H1 (cell line): ENCODE data around the gene C22orf31. TPM values are rescaled to one million over a fixed set of nuclear protein-coding genes. Genes with fewer than 3 reads are reported as not detected.

Source experiments
- CTCF ChIA-PET: fragments of 300-600 bp; sonication (Branson Sonifier 250); formaldehyde crosslinking; loops from one replicate; lab custom pipeline; 2021; ENCODE audit not compliant: partially characterized antibody; lab: Charles Lee
- POLR2A ChIA-PET: fragments of 300-600 bp; sonication (Branson Sonifier 250); formaldehyde crosslinking; loops from one replicate; lab custom pipeline; 2021; ENCODE audit warnings: inconsistent platforms; ENCODE audit not compliant: partially characterized antibody; lab: Charles Lee
- DNase-seq, 2 experiments: peaks; one replicate each; pipeline versions ENCODE4 v3.0.0 to v3.0.0-alpha.2; 2010 to 2022; ENCODE audit warnings: low spot score in 2 of 2, low read depth in 1 of 2, mixed read lengths in 1 of 2
- FAIRE-seq: peaks from 2 replicates; lab custom pipeline; 2011; peaks lifted over from hg19 to GRCh38; lab: Jason Lieb, UNC
- H2AFZ ChIP-seq: 2 replicates; pipeline ENCODE4 v1.8.1; 2012; ENCODE audit warnings: low read length, inconsistent platforms
- H2AK5ac ChIP-seq: 2 replicates; pipeline ENCODE4 v1.6.1; 2013; ENCODE audit warnings: low read depth, low read length
- H2BK120ac ChIP-seq: replicated peaks from 2 replicates; pipeline ENCODE3; 2013; ENCODE audit warnings: low read depth, low read length, inconsistent platforms
- H2BK12ac ChIP-seq: 2 replicates; pipeline ENCODE4 v1.6.1; 2013; ENCODE audit warnings: low read depth, low read length
- H2BK15ac ChIP-seq: 2 replicates; pipeline ENCODE4 v1.6.1; 2013; ENCODE audit warnings: low read length
- H2BK20ac ChIP-seq: 2 replicates; pipeline ENCODE4 v1.6.1; 2013; ENCODE audit warnings: low read length
- H2BK5ac ChIP-seq: 2 replicates; pipeline ENCODE4 v1.6.1; 2013; ENCODE audit warnings: low read depth, low read length
- H3K14ac ChIP-seq: 2 replicates; pipeline ENCODE4 v1.6.1; 2013; ENCODE audit warnings: inconsistent platforms; ENCODE audit not compliant: insufficient read length
- H3K18ac ChIP-seq: 2 replicates; pipeline ENCODE4 v1.6.1; 2013; ENCODE audit warnings: low read length; ENCODE audit errors: extremely low read depth
- H3K23ac ChIP-seq: 2 replicates; pipeline ENCODE4 v1.6.1; 2013; ENCODE audit warnings: inconsistent platforms; ENCODE audit not compliant: insufficient read length
- H3K23me2 ChIP-seq: 2 replicates; pipeline ENCODE4 v1.6.1; 2013; ENCODE audit warnings: low read depth, low read length
- H3K27ac ChIP-seq: 2 replicates; pipeline ENCODE4 v1.6.1; 2011; ENCODE audit warnings: low read depth, low read length, inconsistent platforms
- H3K27me3 ChIP-seq, 4 experiments: replicated peaks in 1 of 4; 1 replicate in 1 of 4; 2 replicates in 3 of 4; pipeline versions ENCODE4 v1.6.1 to v1.8.1; 2011 to 2013; ENCODE audit warnings: low read length in 3 of 4, mild to moderate bottlenecking in 3 of 4, inconsistent platforms in 2 of 4, mixed read lengths in 2 of 4, moderate library complexity in 1 of 4; ENCODE audit not compliant: control insufficient read depth in 3 of 4, insufficient read depth in 3 of 4; ENCODE audit errors: extremely low read depth in 1 of 4
- H3K36me3 ChIP-seq, 4 experiments: 2 replicates each; pipeline versions ENCODE4 v1.6.1 to v1.8.1; 2011 to 2013; ENCODE audit warnings: mild to moderate bottlenecking in 4 of 4, low read length in 3 of 4, moderate library complexity in 2 of 4, control low read depth in 1 of 4, inconsistent platforms in 1 of 4; ENCODE audit not compliant: insufficient read depth in 4 of 4, control insufficient read depth in 2 of 4
- H3K4ac ChIP-seq: replicated peaks from 2 replicates; pipeline ENCODE3; 2013; ENCODE audit warnings: low read length, low read depth, mixed read lengths, inconsistent platforms; ENCODE audit not compliant: insufficient read length
- H3K4me1 ChIP-seq, 4 experiments: replicated peaks in 1 of 4; 1 replicate in 1 of 4; 2 replicates in 3 of 4; pipeline versions ENCODE4 v1.6.1 to v1.8.1; 2011 to 2013; ENCODE audit warnings: low read length in 3 of 4, inconsistent platforms in 2 of 4, mixed read lengths in 1 of 4; ENCODE audit not compliant: insufficient read depth in 4 of 4, control insufficient read depth in 3 of 4
- H3K4me2 ChIP-seq, 2 experiments: 2 replicates each; pipeline versions ENCODE4 v1.6.1 to v1.8.1; 2011 to 2013; ENCODE audit warnings: low read depth in 2 of 2, low read length in 2 of 2, control low read depth in 1 of 2, inconsistent platforms in 1 of 2, mild to moderate bottlenecking in 1 of 2; ENCODE audit not compliant: insufficient read depth in 1 of 2
- H3K4me3 ChIP-seq, 4 experiments: fragments of 200-600, 300-600 bp in 1 of 4; sonication (generic), shearing (Covaris generic), sonication (Bioruptor Twin) in 1 of 4; 2 replicates each; pipeline versions ENCODE4 v1.5.1 to v1.8.1; 2011 to 2016; ENCODE audit warnings: low read length in 4 of 4, low read depth in 3 of 4, control low read depth in 2 of 4, inconsistent platforms in 2 of 4, mild to moderate bottlenecking in 2 of 4, mixed read lengths in 1 of 4, moderate library complexity in 1 of 4; ENCODE audit not compliant: insufficient read depth in 2 of 4; ENCODE audit errors: extremely low read depth in 1 of 4
- H3K56ac ChIP-seq: replicated peaks from 2 replicates; pipeline ENCODE3; 2013; ENCODE audit warnings: low read depth, mild to moderate bottlenecking, mixed read lengths, low read length, inconsistent platforms; ENCODE audit not compliant: insufficient read length
- H3K79me1 ChIP-seq: 2 replicates; pipeline ENCODE4 v1.6.1; 2013; ENCODE audit warnings: low read depth, low read length, control low read depth
- H3K79me2 ChIP-seq, 2 experiments: 2 replicates each; pipeline versions ENCODE4 v1.6.1 to v1.8.1; 2012 to 2013; ENCODE audit warnings: low read length in 2 of 2, mild to moderate bottlenecking in 2 of 2, inconsistent platforms in 1 of 2; ENCODE audit not compliant: insufficient read depth in 2 of 2, control insufficient read depth in 1 of 2
- H3K9ac ChIP-seq, 4 experiments: replicated peaks in 1 of 4; 1 replicate in 1 of 4; 2 replicates in 3 of 4; pipeline versions ENCODE4 v1.6.1 to v1.8.1; 2011 to 2013; ENCODE audit warnings: low read depth in 3 of 4, low read length in 3 of 4, control low read depth in 2 of 4, mild to moderate bottlenecking in 2 of 4, moderate library complexity in 2 of 4, inconsistent platforms in 1 of 4; ENCODE audit errors: extremely low read depth in 1 of 4
- H3K9me3 ChIP-seq, 2 experiments: 2 replicates each; pipeline versions ENCODE4 v1.6.1 to v1.8.1; 2012 to 2013; ENCODE audit warnings: mild to moderate bottlenecking in 2 of 2, moderate library complexity in 2 of 2, control low read depth in 1 of 2, inconsistent platforms in 1 of 2, low read depth in 1 of 2, low read length in 1 of 2, mixed read lengths in 1 of 2; ENCODE audit not compliant: insufficient read depth in 2 of 2
- H4K20me1 ChIP-seq, 2 experiments: replicated peaks in 1 of 2; 2 replicates each; pipeline versions ENCODE3 to v1.8.1; 2011 to 2013; ENCODE audit warnings: inconsistent platforms in 2 of 2, low read length in 2 of 2, mild to moderate bottlenecking in 1 of 2; ENCODE audit not compliant: insufficient read depth in 2 of 2, control insufficient read depth in 1 of 2
- H4K5ac ChIP-seq: 2 replicates; pipeline ENCODE4 v1.6.1; 2013; ENCODE audit warnings: low read length, low read depth, mixed read lengths, inconsistent platforms; ENCODE audit not compliant: insufficient read length
- H4K8ac ChIP-seq: 2 replicates; pipeline ENCODE4 v1.8.0; 2013; ENCODE audit warnings: mild to moderate bottlenecking, moderate library complexity, low read length, inconsistent platforms; ENCODE audit not compliant: insufficient read depth; ENCODE audit errors: extremely low read depth
- H4K91ac ChIP-seq: replicated peaks from 2 replicates; pipeline ENCODE3; 2013; ENCODE audit warnings: low read length, mixed read lengths, inconsistent platforms; ENCODE audit not compliant: insufficient read length
- ATF2 ChIP-seq: IDR thresholded peaks from 2 replicates; pipeline ENCODE4 v1.6.1; 2012; ENCODE audit warnings: low read length, inconsistent platforms
- ATF3 ChIP-seq: IDR thresholded peaks from 2 replicates; pipeline ENCODE4 v1.6.1; 2011; ENCODE audit warnings: low read depth, mild to moderate bottlenecking, low read length; ENCODE audit not compliant: insufficient read depth
- CREB1 ChIP-seq: IDR thresholded peaks from 2 replicates; pipeline ENCODE4 v1.6.1; 2012; ENCODE audit warnings: inconsistent platforms
- EP300 ChIP-seq, 2 experiments: IDR thresholded peaks; 1 replicate in 1 of 2; 2 replicates in 1 of 2; pipeline ENCODE4 v1.6.1; 2011 to 2012; ENCODE audit warnings: low read depth in 2 of 2, low read length in 2 of 2, mild to moderate bottlenecking in 2 of 2, borderline replicate concordance in 1 of 2, inconsistent platforms in 1 of 2, moderate library complexity in 1 of 2
- NANOG ChIP-seq: IDR thresholded peaks from 2 replicates; pipeline ENCODE4 v1.6.1; 2011; ENCODE audit warnings: low read length, low read depth, mild to moderate bottlenecking, inconsistent platforms; ENCODE audit not compliant: insufficient read depth, poor library complexity, severe bottlenecking
- RXRA ChIP-seq: IDR thresholded peaks from 2 replicates; pipeline ENCODE4 v1.6.1; 2011; ENCODE audit warnings: low read depth, mild to moderate bottlenecking, low read length, moderate library complexity; ENCODE audit not compliant: insufficient read depth
- USF2 ChIP-seq: IDR thresholded peaks from 2 replicates; pipeline ENCODE4 v1.6.1; 2011; ENCODE audit warnings: low read length, improper control_type of control experiment
- WGBS, 2 experiments: shearing (Covaris generic) in 1 of 2; methylation state at CpG; one replicate each; pipeline versions ENCODE4 v1.1.6 to v1.1.7; 2013 to 2015; ENCODE audit warnings: low lambda C conversion rate in 2 of 2, mixed read lengths in 2 of 2, inconsistent platforms in 1 of 2, low coverage in 1 of 2, missing lambda C conversion rate in 1 of 2; ENCODE audit not compliant: insufficient replicate concordance in 2 of 2, insufficient coverage in 1 of 2, insufficient read length in 1 of 2; ENCODE audit errors: extremely low coverage in 1 of 2, missing lambda C conversion rate in 1 of 2; 5-methylcytosine and 5-hydroxymethylcytosine counted together
- polyA plus RNA-seq, 7 experiments: library from polyadenylated mRNA; depleted of rRNA in 3 of 7; stranded (reverse) in 5 of 7; unstranded in 2 of 7; fragments of >200 nt in 5 of 7; fragments of 200-250 nt in 2 of 7; gene quantifications; 1 replicate in 5 of 7; 2 replicates in 1 of 7; 4 replicates in 1 of 7; pipeline versions ENCODE4 v1.2.1 to v1.2.3, GENCODE V29; 2011 to 2013; ENCODE audit warnings: missing spikeins in 2 of 7, mixed read lengths in 2 of 7
- total RNA-seq: library from RNA; stranded (reverse); fragmentation: NEBNext Ultra II Directional; extraction: Animal tissue kit (Norgen Biotek cat#: 25700); gene quantifications from 2 replicates; pipeline ENCODE4 v1.2.1, GENCODE V29; 2021

The C22orf31 gene
- total and polyA plus RNA-seq, 2 of the 8 experiments (the other 6 are each of a cell fraction or from before 2014, with no cell fraction given) = not detected

- H3K18ac ChIP-seq = no peak overlapping the region
- H2BK5ac ChIP-seq = no peak overlapping the region
- no peak overlapping the region for H3K27ac ChIP-seq
- peaks cover 5% of the 10 kb centered on the region for H3K23me2 ChIP-seq
- no peak overlapping the region for H2BK15ac ChIP-seq
- H3K79me2 ChIP-seq = peaks cover 0 to 27% of the 10 kb centered on the region in 2 experiments; a peak in 2 of 4 replicates
- H3K4me2 ChIP-seq = peak overlapping the region; percentile 66 to 80
- H3K79me1 ChIP-seq = peaks cover 13% of the 10 kb centered on the region
- no peak overlapping the region for H2BK20ac ChIP-seq
- H4K91ac ChIP-seq = no peak overlapping the region
- no peak overlapping the region for H3K23ac ChIP-seq
- H2AK5ac ChIP-seq = no peak overlapping the region
- 0 out of 8 replicates have a peak, but pooled peaks cover 0 to 2% (median 0%) of the 10 kb centered on the region in 4 experiments for H3K36me3 ChIP-seq
- no peaks in the 10 kb centered on the region for H3K9me3 ChIP-seq
- ChIA-PET POLR2A (interaction anchor here (0.6 to 3.4 kb wide), 6 partner anchors 11 to 145 kb away, joined by 3 to 16 read pairs (median 6); partner anchors contain the start of gene ZNRF3), CTCF (interaction anchor here (0.7 to 7.1 kb wide), 9 partner anchors 9 to 174 kb away, joined by 3 to 37 read pairs (median 3); no protein-coding TSS in a partner anchor)
- peaks cover 11 to 20% (median 15%) of the 10 kb centered on the region in 4 experiments for H3K4me1 ChIP-seq
- WGBS, 2 experiments = 77% methylated on average over 9 of the region's 9 CpGs; no CpG with 5 or more reads in 1 of the 2 experiments
- H4K5ac ChIP-seq = no peak overlapping the region
- no peak overlapping the region for H3K56ac ChIP-seq
- FAIRE-seq (no peak), DNase-seq (no peak)
- H2AFZ ChIP-seq = no peak overlapping the region
- H3K9ac ChIP-seq = no peak overlapping the region
- H2BK12ac ChIP-seq = no peak overlapping the region
- no peaks in the 10 kb centered on the region for H3K27me3 ChIP-seq
- peak overlapping the region in 2 of 4 experiments; percentile 43 to 59; a peak in 5 of 8 replicates for H3K4me3 ChIP-seq
- no peak overlapping the region for H4K8ac ChIP-seq
- no peak overlapping the region for H2BK120ac ChIP-seq
- H3K14ac ChIP-seq = no peak overlapping the region
- H4K20me1 ChIP-seq = peaks cover 0 to 3% of the 10 kb centered on the region in 2 experiments
- no peak overlapping the region for H3K4ac ChIP-seq
- TF ChIP-seq RXRA = no peak
- TF ChIP-seq USF2 = no peak
- TF ChIP-seq ATF2 = no peak
- TF ChIP-seq ATF3 = no peak
- no peak for TF ChIP-seq EP300 (IDR thresholded peaks at IDR 0.05; ENCODE audit: borderline replicate concordance in 1 of 2, low read depth in 2 of 2, low read length in 2 of 2)
- TF ChIP-seq CREB1 = no peak
- no peak for TF ChIP-seq NANOG
Observed at GRCh38 chr22:29029202-29030000, 32.2 kb downstream of the C22orf31 start.
